ENCODE measurements around the gene PTPN23.

PTPN23 gene

GRCh38 chr3:47431225-47431624, 50.4 kb downstream of the PTPN23 start:
- CTCF ChIA-PET = no interaction called here
- Histone ChIP-seq H3K27ac (ENCODE audit: extremely low read depth, low read depth, low read length) (no peak overlapping the region), H3K4me1 (ENCODE audit: control insufficient read depth, insufficient read depth, low read length) (no peaks in the 10 kb centered on the region), H3K9me3 (ENCODE audit: control insufficient read depth, insufficient read depth, low read depth, low read length) (no peaks in the 10 kb centered on the region), H3K36me3 (ENCODE audit: control insufficient read depth in 2 of 2, insufficient read depth in 1 of 2, low read length in 2 of 2) (peaks cover 0 to 72% of the 10 kb centered on the region in 2 experiments; a peak in 2 of 3 replicates), H3K4me3 (ENCODE audit: low read depth, low read length) (no peak overlapping the region)
- POLR2A ChIA-PET = no interaction called here
- TF ChIP-seq ZNF280C (tag by site-specific recombination; IDR thresholded peaks at IDR 0.05) (no peak), ZNF473 (tag by site-specific recombination; IDR thresholded peaks at IDR 0.05) (no peak), SCRT2 (tag by site-specific recombination; IDR thresholded peaks at IDR 0.05) (no peak), ZNF707 (tag by site-specific recombination; IDR thresholded peaks at IDR 0.05) (no peak), SCRT1 (tag by site-specific recombination; IDR thresholded peaks at IDR 0.05; ENCODE audit: borderline replicate concordance) (no peak), ZNF585B (tag by site-specific recombination; IDR thresholded peaks at IDR 0.05) (no peak), ZNF555 (tag by site-specific recombination; conservative IDR thresholded peaks at IDR 0.05) (no peak), SETDB1 (IDR thresholded peaks at IDR 0.05; ENCODE audit: insufficient read length, low read length) (no peak), ZNF624 (tag by site-specific recombination; IDR thresholded peaks at IDR 0.05) (no peak), ZNF394 (tag by site-specific recombination; IDR thresholded peaks at IDR 0.05; ENCODE audit: borderline replicate concordance) (no peak), ZNF692 (tag by site-specific recombination; IDR thresholded peaks at IDR 0.05) (no peak), CTCF (tag by site-specific recombination; IDR thresholded peaks at IDR 0.05) (no peak), GFI1B (tag by site-specific recombination; IDR thresholded peaks at IDR 0.05) (no peak), ZNF350 (tag by site-specific recombination; IDR thresholded peaks at IDR 0.05) (no peak)

- ChIA-PET CTCF (interaction anchor here (0.7 kb wide), 1 partner anchor 43 kb away, joined by 3 read pairs; the partner anchor contains the start of gene SCAP), POLR2A (no interaction called here)
- no peak overlapping the region for H3K4me3 ChIP-seq (ENCODE audit: low read depth, low read length)
- no peaks in the 10 kb centered on the region for H3K4me1 ChIP-seq (ENCODE audit: control insufficient read depth, insufficient read depth, low read length)
- H3K9me3 ChIP-seq (ENCODE audit: control insufficient read depth, insufficient read depth, low read depth, low read length) = no peaks in the 10 kb centered on the region
- H3K27ac ChIP-seq (ENCODE audit: extremely low read depth, low read depth, low read length) = no peak overlapping the region
- H3K36me3 ChIP-seq (ENCODE audit: control insufficient read depth in 2 of 2, insufficient read depth in 1 of 2, low read length in 2 of 2) = peaks cover 0 to 63% of the 10 kb centered on the region in 2 experiments; a peak in 2 of 3 replicates
- TF ChIP-seq ZNF132 (tag by site-specific recombination; IDR thresholded peaks at IDR 0.05; ENCODE audit: borderline replicate concordance) = no peak
- TF ChIP-seq PRDM6 (tag by site-specific recombination; IDR thresholded peaks at IDR 0.05) = no peak
- no peak for TF ChIP-seq REPIN1 (tag by site-specific recombination; IDR thresholded peaks at IDR 0.05; ENCODE audit: low read depth)
- no peak for TF ChIP-seq ZNF19 (tag by site-specific recombination; IDR thresholded peaks at IDR 0.05; ENCODE audit: low read depth)
- TF ChIP-seq ZNF394 (tag by site-specific recombination; IDR thresholded peaks at IDR 0.05; ENCODE audit: borderline replicate concordance) = no peak
- no peak for TF ChIP-seq ZNF645 (tag by site-specific recombination; IDR thresholded peaks at IDR 0.05)
- TF ChIP-seq ZNF248 (tag by site-specific recombination; IDR thresholded peaks at IDR 0.05) = no peak
- TF ChIP-seq ZNF843 (tag by site-specific recombination; IDR thresholded peaks at IDR 0.05) = no peak
- TF ChIP-seq, protein P1, sequence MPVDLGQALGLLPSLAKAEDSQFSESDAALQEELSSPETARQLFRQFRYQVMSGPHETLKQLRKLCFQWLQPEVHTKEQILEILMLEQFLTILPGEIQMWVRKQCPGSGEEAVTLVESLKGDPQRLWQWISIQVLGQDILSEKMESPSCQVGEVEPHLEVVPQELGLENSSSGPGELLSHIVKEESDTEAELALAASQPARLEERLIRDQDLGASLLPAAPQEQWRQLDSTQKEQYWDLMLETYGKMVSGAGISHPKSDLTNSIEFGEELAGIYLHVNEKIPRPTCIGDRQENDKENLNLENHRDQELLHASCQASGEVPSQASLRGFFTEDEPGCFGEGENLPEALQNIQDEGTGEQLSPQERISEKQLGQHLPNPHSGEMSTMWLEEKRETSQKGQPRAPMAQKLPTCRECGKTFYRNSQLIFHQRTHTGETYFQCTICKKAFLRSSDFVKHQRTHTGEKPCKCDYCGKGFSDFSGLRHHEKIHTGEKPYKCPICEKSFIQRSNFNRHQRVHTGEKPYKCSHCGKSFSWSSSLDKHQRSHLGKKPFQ (tag by site-specific recombination; IDR thresholded peaks at IDR 0.05) = no peak
- TF ChIP-seq ZNF600 (tag by site-specific recombination; IDR thresholded peaks at IDR 0.05) = no peak
- no peak for TF ChIP-seq GLI2 (tag by site-specific recombination; IDR thresholded peaks at IDR 0.05; ENCODE audit: borderline replicate concordance, low read depth)
- no peak for TF ChIP-seq ZNF426 (tag by site-specific recombination; IDR thresholded peaks at IDR 0.05)
- TF ChIP-seq IKZF3 (tag by site-specific recombination; IDR thresholded peaks at IDR 0.05) = no peak
- no peak for TF ChIP-seq ZNF658 (tag by site-specific recombination; IDR thresholded peaks at IDR 0.05)
Measured at GRCh38 chr3:47432673-47433072, 51.9 kb downstream of the PTPN23 start.
